PC-9 (cell line): ENCODE measurements around the gene PANX2. TPM values are rescaled to one million over a fixed set of nuclear protein-coding genes. Genes with fewer than 3 reads are reported as not detected.

Source experiments
- BruUV-seq: library from RNA; stranded (reverse); fragments of 400-500 nt; replicated peaks from 2 replicates; lab custom pipeline; 2021; lab: Mats Ljungman, UMichigan
- CTCF ChIA-PET: fragments of 300-600 bp; sonication (Branson Sonifier 250); formaldehyde crosslinking; loops from one replicate; lab custom pipeline; 2022; ENCODE audit warnings: antibody characterized with exemption; lab: Charles Lee
- POLR2A ChIA-PET: fragments of 300-600 bp; sonication (Branson Sonifier 250); formaldehyde crosslinking; loops from one replicate; lab custom pipeline; 2022; ENCODE audit warnings: antibody characterized with exemption; ENCODE audit not compliant: unreplicated experiment; lab: Charles Lee
- DNase-seq, 2 experiments: peaks; one replicate each; pipeline versions ENCODE4 v3.0.0 to v3.0.0-alpha.2; 2015 to 2022; ENCODE audit warnings: mixed read lengths in 1 of 2
- H2AFZ ChIP-seq: fragments of 200-600 bp; sonication (generic); 2 replicates; pipeline ENCODE4 v1.8.1; 2017; ENCODE audit warnings: antibody characterized with exemption
- H3F3A ChIP-seq: fragments of 200-600 bp; sonication (generic); 2 replicates; pipeline ENCODE4 v1.8.1; 2017; ENCODE audit warnings: antibody characterized with exemption, mild to moderate bottlenecking, low read depth; ENCODE audit not compliant: insufficient read depth
- H3K27ac ChIP-seq: fragments of 200-600 bp; sonication (generic); 2 replicates; pipeline ENCODE4 v1.6.1; 2016; ENCODE audit warnings: mixed run types
- H3K27me3 ChIP-seq: fragments of 200-600 bp; sonication (generic); 2 replicates; pipeline ENCODE4 v1.6.1; 2016; ENCODE audit warnings: low read depth, mixed run types; ENCODE audit not compliant: insufficient read depth
- H3K36me3 ChIP-seq: fragments of 200-600 bp; sonication (generic); 2 replicates; pipeline ENCODE4 v1.6.1; 2016; ENCODE audit warnings: low read depth, mixed run types
- H3K4me1 ChIP-seq: fragments of 200-600 bp; sonication (generic); replicated peaks from 2 replicates; pipeline ENCODE4 v1.6.1; 2016; ENCODE audit warnings: mixed run types; ENCODE audit not compliant: insufficient read depth
- H3K4me2 ChIP-seq: fragments of 200-600 bp; sonication (generic); 2 replicates; pipeline ENCODE4 v1.6.1; 2017; ENCODE audit warnings: mixed run types
- H3K4me3 ChIP-seq: fragments of 200-600 bp; sonication (generic); 2 replicates; pipeline ENCODE4 v1.6.1; 2016; ENCODE audit warnings: mixed run types
- H3K79me2 ChIP-seq: fragments of 200-600 bp; sonication (generic); 2 replicates; pipeline ENCODE4 v1.6.1; 2017; ENCODE audit warnings: low read depth, mixed run types
- H3K9me2 ChIP-seq: fragments of 200-600 bp; sonication (generic); 2 replicates; pipeline ENCODE4 v1.8.1; 2017; ENCODE audit warnings: mild to moderate bottlenecking; ENCODE audit not compliant: insufficient read depth
- H3K9me3 ChIP-seq: fragments of 200-600 bp; sonication (generic); 2 replicates; pipeline ENCODE4 v1.8.1; 2016; ENCODE audit warnings: low read depth; ENCODE audit not compliant: insufficient read depth
- H4K20me1 ChIP-seq: fragments of 200-600 bp; sonication (generic); 2 replicates; pipeline ENCODE4 v1.8.1; 2017; ENCODE audit not compliant: insufficient read depth
- CTCF ChIP-seq: fragments of 200-600 bp; sonication (generic); conservative IDR thresholded peaks from 2 replicates; pipeline ENCODE4 v1.6.1; 2017; ENCODE audit warnings: mixed run types, antibody characterized with exemption, mild to moderate bottlenecking, moderate library complexity
- EZH2 ChIP-seq: fragments of 200-600 bp; sonication (generic); IDR thresholded peaks from 2 replicates; pipeline ENCODE4 v1.8.0; 2017; ENCODE audit warnings: antibody characterized with exemption, low read depth
- intact Hi-C: fragments of 100-400 bp; cut with micrococcal nuclease; formaldehyde crosslinking; loops from one replicate; pipeline ENCODE4 v1.10.0; 2022; ENCODE audit not compliant: unreplicated experiment
- total RNA-seq: library from RNA; stranded (reverse); gene quantifications from 2 replicates; pipeline ENCODE4 v1.2.3, GENCODE V29; 2021

Gene PANX2
- total RNA-seq, 1 experiment from 2014 or later = 51.7 TPM

- Histone ChIP-seq H3K36me3 (no peaks in the 10 kb centered on the region), H3K4me3 (no peak overlapping the region), H3K4me1 (peaks cover 13% of the 10 kb centered on the region), H4K20me1 (peaks cover 17% of the 10 kb centered on the region), H3K27ac (no peak overlapping the region), H3K4me2 (peak overlapping the region; percentile 99), H3K9me2 (no peaks in the 10 kb centered on the region), H3F3A (peaks cover 10% of the 10 kb centered on the region; the same call in 1 of the 2 replicates), H3K79me2 (peaks cover 4% of the 10 kb centered on the region; the same call in 1 of the 2 replicates), H3K9me3 (no peaks in the 10 kb centered on the region), H2AFZ (no peak overlapping the region), H3K27me3 (no peaks in the 10 kb centered on the region)
- BruUV-seq = no TSS peak
- TF ChIP-seq EZH2 (no peak), CTCF (no peak)
- intact Hi-C loops = no loop called here
- POLR2A ChIA-PET = no interaction called here
- CTCF ChIA-PET = no interaction called here
- DNase-seq = no peak
These were observed 1.5 kb downstream of the PANX2 start for GRCh38 chr22:50171965-50172421.

GRCh38 chr22:50173311-50173982 is 2.9 kb downstream of the PANX2 start:
- no peak for DNase-seq
- Histone ChIP-seq H2AFZ (no peak overlapping the region), H3F3A (peaks cover 10% of the 10 kb centered on the region; the same call in 1 of the 2 replicates), H3K4me2 (no peak overlapping the region), H3K9me3 (no peaks in the 10 kb centered on the region), H3K27ac (no peak overlapping the region), H4K20me1 (peaks cover 17% of the 10 kb centered on the region), H3K4me1 (peaks cover 13% of the 10 kb centered on the region), H3K9me2 (no peaks in the 10 kb centered on the region), H3K79me2 (peaks cover 4% of the 10 kb centered on the region; the same call in 1 of the 2 replicates), H3K36me3 (no peaks in the 10 kb centered on the region), H3K27me3 (no peaks in the 10 kb centered on the region), H3K4me3 (no peak overlapping the region)
- intact Hi-C loops = no loop called here
- TF ChIP-seq CTCF = no peak
- no TSS peak for BruUV-seq
- CTCF ChIA-PET = no interaction called here
- POLR2A ChIA-PET = no interaction called here

- TF ChIP-seq CTCF (no peak), EZH2 (no peak)
- no peaks in the 10 kb centered on the region for H3K9me2 ChIP-seq
- H3K4me2 ChIP-seq = no peak overlapping the region
- CTCF ChIA-PET = no interaction called here
- no peak for DNase-seq
- H3K4me3 ChIP-seq = no peak overlapping the region
- POLR2A ChIA-PET = no interaction called here
- no peak overlapping the region for H2AFZ ChIP-seq
- no TSS peak for BruUV-seq
- peaks cover 10% of the 10 kb centered on the region; the same call in 1 of the 2 replicates for H3F3A ChIP-seq
- no peaks in the 10 kb centered on the region for H3K36me3 ChIP-seq
- H3K27ac ChIP-seq = no peak overlapping the region
- peaks cover 13% of the 10 kb centered on the region for H3K4me1 ChIP-seq
- H3K27me3 ChIP-seq = no peaks in the 10 kb centered on the region
- peaks cover 4% of the 10 kb centered on the region; the same call in 1 of the 2 replicates for H3K79me2 ChIP-seq
- intact Hi-C loops = no loop called here
- H3K9me3 ChIP-seq = no peaks in the 10 kb centered on the region
- peaks cover 17% of the 10 kb centered on the region for H4K20me1 ChIP-seq
These were observed 3.4 kb downstream of the PANX2 start for GRCh38 chr22:50173983-50174355.
